ENCODE results near the gene CDH18. TPM values are rescaled to one million over a fixed set of nuclear protein-coding genes. Genes with fewer than 3 reads are reported as not detected.

The CDH18 gene
- total RNA-seq, 1 experiment from 2014 or later, result 0.15 TPM

GRCh38 chr5:19424506-19424905 lies 563.5 kb downstream of the CDH18 start:
- no peaks in the 10 kb centered on the region for H3K79me2 ChIP-seq (ENCODE audit: low read length)
- no peaks in the 10 kb centered on the region for H3K4me1 ChIP-seq (ENCODE audit: insufficient read depth, low read length)
- intact Hi-C loops (cut with micrococcal nuclease), result no loop called here
- H3K9ac ChIP-seq (ENCODE audit: low read length), result no peak overlapping the region
- no peaks in the 10 kb centered on the region for H4K20me1 ChIP-seq (ENCODE audit: low read length)
- BruUV-seq (replicated peaks), result no TSS peak
- no peaks in the 10 kb centered on the region for H3K36me3 ChIP-seq (ENCODE audit: low read depth, low read length)
- H2AFZ ChIP-seq (ENCODE audit: low read length), result no peak overlapping the region
- ChIA-PET CTCF (no interaction called here), POLR2A (ENCODE audit: unreplicated experiment) (no interaction called here)
- ATAC-seq (no peak), DNase-seq (no peak)
- H3K4me2 ChIP-seq (ENCODE audit: low read length), result no peak overlapping the region
- H3K27ac ChIP-seq (ENCODE audit: low read length), result no peak overlapping the region
- H3K9me2 ChIP-seq (replicated peaks; ENCODE audit: low read length), result no peaks in the 10 kb centered on the region
- no peaks in the 10 kb centered on the region for H3K9me3 ChIP-seq (ENCODE audit: low read length)
- H3K4me3 ChIP-seq (ENCODE audit: low read length), result no peak overlapping the region
- TF ChIP-seq, protein P1, sequence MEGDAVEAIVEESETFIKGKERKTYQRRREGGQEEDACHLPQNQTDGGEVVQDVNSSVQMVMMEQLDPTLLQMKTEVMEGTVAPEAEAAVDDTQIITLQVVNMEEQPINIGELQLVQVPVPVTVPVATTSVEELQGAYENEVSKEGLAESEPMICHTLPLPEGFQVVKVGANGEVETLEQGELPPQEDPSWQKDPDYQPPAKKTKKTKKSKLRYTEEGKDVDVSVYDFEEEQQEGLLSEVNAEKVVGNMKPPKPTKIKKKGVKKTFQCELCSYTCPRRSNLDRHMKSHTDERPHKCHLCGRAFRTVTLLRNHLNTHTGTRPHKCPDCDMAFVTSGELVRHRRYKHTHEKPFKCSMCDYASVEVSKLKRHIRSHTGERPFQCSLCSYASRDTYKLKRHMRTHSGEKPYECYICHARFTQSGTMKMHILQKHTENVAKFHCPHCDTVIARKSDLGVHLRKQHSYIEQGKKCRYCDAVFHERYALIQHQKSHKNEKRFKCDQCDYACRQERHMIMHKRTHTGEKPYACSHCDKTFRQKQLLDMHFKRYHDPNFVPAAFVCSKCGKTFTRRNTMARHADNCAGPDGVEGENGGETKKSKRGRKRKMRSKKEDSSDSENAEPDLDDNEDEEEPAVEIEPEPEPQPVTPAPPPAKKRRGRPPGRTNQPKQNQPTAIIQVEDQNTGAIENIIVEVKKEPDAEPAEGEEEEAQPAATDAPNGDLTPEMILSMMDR (conservative IDR thresholded peaks at IDR 0.05; ENCODE audit: low read depth, low read length), result no peak
- TF ChIP-seq EZH2phosphoT487 (IDR thresholded peaks at IDR 0.05; ENCODE audit: borderline replicate concordance, low read length) (no peak), EZH2 (IDR thresholded peaks at IDR 0.05; ENCODE audit: low read length, unreplicated experiment) (no peak)
- no peaks in the 10 kb centered on the region for H3F3A ChIP-seq (ENCODE audit: low read length, unreplicated experiment)
- no peaks in the 10 kb centered on the region for H3K27me3 ChIP-seq (ENCODE audit: low read length)
